Activated T-cell treated with anti-CD3 and anti-CD28 coated beads, Interleukin-2, amount 50 U/mL, for 48 hours (primary cell): ENCODE measurements around the gene SERPINB12.
A peak's percentile ranks its signal among the peaks of the same experiment; 100 is the strongest.

Experiments
- DNase-seq, 2 experiments: peaks; one replicate each; pipeline ENCODE4 v3.0.0-alpha.2; 2020

The SERPINB12 gene, protein sequence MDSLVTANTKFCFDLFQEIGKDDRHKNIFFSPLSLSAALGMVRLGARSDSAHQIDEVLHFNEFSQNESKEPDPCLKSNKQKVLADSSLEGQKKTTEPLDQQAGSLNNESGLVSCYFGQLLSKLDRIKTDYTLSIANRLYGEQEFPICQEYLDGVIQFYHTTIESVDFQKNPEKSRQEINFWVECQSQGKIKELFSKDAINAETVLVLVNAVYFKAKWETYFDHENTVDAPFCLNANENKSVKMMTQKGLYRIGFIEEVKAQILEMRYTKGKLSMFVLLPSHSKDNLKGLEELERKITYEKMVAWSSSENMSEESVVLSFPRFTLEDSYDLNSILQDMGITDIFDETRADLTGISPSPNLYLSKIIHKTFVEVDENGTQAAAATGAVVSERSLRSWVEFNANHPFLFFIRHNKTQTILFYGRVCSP

DNA sequence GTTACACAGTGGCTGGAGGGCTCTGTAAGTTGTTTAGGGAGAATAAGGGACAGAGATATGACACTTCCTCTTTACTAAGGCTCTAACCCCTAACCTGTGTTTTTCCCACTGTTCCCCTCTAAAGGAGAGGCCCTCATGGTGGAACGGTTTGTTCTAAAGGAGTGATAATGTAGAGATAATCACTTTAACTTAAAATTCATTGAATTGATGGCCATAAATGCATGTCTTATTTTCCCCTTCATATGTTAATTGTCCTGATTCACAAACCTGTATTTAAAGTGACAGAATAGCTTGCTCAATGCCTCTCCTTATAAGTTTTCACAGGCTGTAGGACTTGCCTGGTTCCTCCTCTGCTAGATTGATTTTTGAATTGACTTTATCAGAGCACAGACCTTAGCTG lies at the start of gene SERPINB12:
Gene SERPINB12, plus strand, starts transcription at position 301 of the 400 bp plus-strand sequence. CDS start 13,791 bp downstream, outside the sequence.
- DNase-seq = no peak

DNA sequence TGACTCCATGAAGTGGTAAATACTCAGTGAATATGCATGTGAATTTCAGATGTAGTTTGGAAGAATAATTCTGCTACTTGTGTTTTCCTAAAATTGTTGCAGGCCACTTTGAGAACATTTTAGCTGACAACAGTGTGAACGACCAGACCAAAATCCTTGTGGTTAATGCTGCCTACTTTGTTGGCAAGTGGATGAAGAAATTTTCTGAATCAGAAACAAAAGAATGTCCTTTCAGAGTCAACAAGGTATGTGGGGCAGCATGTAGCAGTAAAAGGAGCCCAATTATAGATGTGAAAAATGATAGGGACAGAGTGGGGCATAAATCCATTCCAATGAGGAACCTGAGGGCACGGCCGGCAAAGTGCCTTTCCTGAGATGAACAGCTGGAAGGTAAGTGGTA lies 49.3 kb upstream of the SERPINB12 start:
- DNase-seq = no peak

DNA sequence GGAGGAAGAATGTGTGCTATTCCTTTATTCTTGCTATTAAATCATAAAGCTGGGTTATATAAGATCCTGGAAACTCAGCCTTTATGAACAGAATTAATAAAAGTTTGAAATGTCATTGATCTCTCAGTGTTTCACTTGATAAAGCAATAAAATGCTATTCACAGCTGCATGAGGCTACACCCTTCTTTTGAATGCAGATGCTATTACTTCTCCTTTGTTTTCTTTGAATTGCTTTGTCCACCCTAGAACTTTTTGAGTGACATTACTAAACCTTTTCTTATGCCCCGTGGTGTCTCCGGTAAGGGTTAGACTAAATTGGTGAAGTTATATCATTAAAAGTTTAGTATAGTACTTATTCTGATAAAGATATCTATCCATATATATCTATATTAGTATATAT lies 46.5 kb upstream of the SERPINB12 start:
- no peak for DNase-seq

DNA sequence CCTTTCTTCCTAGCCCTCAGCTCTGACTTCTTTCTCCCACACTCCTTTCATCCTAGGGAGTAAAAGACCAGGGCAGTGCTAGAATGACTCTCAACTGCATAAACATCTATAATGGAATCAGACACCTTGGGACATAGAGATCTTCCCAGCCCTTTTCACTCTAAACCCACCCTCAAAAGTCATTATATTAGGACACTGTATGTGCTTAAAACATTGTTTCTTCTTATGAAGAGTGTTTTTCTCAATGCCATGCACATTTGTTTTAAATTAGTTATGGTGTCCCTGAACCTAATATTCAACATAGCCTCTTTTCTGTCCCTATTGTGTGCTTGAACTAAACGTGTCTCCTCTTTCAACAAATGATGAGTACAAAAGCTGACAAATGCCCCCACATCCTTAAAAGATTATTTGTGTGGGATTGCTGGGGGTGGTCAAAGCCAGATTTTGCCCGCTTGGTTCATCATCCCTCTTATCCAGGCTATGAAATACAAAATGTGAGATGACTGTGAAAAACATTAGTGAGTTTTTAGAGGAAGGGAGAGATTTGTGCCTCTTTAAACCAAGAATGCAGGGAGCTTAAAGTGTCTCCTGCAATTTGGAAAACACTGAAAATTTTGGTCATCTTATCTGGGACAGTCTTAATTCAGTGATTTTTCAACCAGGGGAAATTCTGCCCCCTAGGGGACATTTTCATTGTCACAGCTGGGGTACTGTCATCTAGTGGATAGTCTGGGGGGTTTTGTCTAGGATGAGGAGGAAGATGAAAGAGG lies 36.4 kb upstream of the SERPINB12 start:
- peak; percentile 42 to 44 for DNase-seq

DNA sequence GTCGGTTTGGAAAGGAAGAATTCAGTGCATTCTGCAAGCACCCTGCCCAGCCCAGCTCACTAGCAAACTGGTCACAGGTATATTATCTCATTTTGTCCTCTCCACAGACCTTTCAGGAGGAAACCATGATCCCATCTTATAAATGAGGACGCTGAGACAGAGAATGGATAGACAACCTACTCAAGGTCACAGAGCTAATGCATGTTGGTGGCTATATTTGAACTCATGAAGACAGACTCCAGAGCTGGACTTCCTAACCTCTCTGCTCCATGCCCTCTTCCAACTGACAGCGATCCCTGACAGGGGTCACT lies 35.9 kb upstream of the SERPINB12 start:
- DNase-seq = no peak

DNA sequence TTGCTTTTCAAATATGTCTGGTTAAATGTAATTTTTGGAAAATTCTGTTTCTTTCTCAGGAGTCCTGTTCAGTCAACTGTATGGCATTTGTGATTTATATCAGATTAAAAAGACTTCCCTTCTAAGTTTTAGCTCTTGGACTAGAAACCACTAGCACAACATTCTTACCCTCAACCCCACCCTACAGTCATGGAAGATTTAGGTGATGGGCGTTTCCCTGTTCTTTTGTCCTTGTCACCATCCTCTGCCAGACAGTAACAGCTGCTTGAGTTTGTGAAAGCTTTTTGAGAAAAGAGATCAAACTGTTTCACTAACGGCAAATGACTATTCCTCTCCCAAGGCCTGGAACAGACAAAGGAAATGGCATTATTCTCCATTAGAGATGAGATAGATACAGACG lies 33.6 kb upstream of the SERPINB12 start:
- no peak for DNase-seq

DNA sequence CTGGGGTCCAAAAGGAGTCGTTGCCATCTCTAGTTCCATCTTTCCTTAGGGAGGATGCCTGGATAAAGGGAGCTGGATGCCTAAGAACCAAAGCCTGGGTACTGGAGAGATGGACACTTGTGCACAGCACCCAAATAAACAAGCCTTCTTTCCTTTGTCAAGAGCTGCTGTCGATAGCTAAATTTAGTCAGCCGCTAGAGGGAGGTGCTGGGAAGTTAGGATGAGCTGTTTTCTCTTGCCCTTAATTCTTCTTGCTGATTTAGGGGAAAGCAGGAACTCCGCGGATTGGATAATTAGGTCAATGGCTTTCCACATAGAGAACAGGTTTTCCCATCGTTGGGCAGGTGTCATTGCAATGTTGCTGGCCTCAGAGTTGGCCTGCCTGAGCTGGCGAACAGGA lies 30.9 kb upstream of the SERPINB12 start:
- no peak for DNase-seq

DNA sequence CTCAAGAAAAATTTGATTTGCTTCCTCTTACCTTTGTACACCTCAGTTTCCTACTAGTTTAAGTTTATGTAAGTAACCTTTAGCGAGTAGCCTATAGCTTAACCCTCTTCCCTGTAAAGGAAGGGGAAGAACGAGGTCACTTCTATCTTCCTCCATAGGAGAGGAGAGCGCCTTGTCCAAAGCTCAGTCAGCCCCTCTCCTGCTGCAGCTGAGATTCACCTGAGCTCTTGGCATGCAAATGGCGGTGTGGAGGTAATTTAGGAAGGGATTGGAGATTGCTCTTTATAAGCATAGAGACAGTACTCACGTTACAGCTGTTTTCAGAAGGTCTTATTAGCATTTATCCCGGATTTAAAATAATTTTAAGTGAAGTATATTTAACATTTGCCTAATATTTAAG lies 27.8 kb upstream of the SERPINB12 start:
- DNase-seq = no peak

DNA sequence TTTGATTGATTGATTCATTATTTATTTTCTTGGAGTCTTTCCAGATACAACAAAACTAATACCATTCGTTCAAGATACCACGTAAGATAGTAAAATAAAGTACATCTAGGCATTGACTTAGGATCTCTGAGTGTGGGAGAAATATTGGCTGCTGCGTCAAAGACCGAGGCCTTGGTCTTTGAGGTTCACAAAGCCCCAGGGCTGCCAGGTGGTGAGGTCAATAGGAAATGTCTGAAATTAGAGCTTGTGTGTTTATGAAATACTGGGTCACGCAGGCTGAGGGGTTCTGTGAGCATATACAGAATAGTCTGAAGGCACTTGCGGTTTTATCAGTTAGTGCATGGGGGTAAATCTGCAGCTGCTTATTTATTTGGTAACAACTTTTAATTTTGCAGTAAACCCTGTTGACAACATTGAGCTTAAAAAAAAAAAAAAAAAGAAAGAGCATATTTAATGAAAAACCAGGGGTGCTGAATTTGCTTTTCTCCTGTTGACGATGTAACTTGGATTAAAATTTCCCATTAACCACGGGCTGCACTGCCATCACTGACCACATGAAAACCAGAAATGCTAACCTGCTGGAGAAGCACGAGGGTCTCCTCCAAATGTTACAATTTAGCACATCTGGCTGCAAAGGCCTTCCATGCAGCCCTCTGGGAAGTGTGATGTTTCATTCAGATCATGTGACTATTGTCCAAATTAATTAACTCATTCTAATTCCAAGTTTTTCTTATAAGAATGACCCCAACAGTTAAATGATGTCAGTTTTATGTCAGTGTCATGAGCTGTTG lies 27.1 kb upstream of the SERPINB12 start:
- DNase-seq = no peak

DNA sequence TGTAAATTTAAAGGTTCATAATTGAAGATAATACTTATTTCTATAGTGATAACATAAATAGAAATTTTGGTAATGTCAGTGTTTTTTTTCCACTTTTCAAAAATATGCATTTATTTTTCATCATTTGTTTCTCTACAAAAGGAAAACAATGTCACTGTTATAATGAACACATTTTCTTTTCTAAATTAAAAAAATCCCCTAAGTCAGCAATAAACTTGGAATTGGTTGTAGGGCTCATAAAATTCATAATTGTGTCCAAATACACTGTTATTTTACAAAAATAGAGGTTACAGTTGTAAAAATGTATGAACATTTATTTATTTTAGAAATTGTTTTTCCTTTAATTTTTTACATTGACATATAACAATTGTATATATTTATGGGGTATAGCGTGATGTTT lies 26.4 kb upstream of the SERPINB12 start:
- no peak for DNase-seq

DNA sequence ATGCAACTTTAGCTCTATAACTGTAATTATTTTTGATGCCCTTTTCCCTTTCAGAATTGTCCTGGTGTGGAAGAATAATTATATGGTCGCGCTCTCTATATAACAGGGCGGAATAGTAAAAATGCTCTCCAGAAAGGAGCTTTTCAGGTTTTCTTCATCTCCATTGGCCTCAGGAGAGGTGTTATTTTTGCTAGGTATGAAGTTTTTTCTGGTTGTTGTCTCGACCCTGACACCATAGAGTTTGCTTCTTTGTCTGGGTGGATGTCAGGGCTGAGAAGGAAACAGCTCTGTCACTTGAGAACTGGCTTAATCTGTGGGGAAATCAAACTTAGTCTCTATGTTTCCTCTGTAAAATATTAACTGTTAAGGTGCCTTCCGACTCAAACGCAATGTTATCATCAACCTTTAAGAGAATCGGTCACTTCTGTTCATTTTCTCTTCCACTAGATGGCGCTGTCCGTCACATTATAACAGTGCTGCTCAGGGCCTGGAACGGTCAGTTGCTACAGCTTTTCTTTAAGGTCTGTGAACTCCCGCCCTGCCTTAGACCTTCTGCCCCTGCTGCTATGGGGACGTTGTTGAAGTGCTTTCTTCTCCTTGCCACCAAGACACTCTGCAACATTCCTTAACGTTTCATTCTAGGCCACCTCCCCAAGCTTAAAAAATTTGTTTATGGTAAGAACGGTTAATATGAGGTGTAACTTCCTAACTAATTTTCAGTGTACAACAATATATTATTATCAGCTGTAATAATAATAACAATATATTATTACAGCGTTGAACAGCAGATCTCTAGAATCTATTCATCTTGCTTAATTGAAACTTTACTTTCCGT lies 23.8 kb upstream of the SERPINB12 start:
- DNase-seq = peak; percentile 44 to 55

DNA sequence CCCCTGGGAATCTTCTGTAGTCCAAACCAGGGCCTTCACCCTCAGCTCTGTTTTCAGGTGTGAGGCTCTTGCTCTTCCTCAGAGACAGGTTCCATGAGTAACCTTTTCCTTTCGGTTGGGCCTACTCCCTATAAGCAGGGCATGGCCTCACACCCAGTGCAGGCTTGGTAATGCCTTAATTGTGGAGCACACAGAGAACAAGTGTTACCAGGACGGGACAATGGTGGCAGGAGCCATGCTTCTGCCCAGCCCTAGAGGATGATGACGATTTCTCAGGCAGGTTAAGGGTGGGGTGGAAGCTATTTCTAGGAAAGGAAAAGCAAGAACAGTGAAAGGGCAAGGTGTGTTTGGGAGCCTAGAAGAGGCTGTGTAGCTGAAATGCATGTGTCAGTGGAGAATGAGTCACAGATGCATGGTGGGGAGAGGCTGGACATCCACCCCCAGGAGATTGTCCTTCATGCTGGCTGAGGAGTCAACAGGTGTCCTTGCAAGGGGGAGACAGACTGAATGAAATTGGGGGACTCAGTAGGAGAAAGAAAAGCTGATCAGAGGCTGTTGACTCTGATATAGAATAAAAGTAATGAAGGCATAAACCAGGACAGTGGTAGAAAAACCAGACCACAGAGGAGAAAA lies 22.0 kb upstream of the SERPINB12 start:
- DNase-seq = no peak

DNA sequence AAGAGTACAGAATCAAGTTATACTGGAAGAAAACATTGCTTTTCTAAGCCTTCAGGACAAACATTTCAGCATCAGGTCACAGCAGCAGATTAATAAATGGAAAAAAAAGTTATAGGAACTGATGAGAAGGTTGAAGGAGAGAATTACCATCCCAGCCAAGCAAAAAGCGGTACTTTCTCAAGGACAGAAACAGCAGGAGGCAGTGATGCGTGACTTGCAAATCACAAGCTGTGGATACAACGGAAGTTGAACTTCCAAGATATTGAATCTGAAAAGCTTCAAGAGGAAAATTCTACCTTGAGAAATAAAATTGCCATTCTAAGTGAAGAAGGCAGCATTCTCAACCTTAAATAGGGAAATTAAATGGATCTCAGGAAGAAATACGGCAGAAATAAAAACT lies 18.5 kb upstream of the SERPINB12 start:
- DNase-seq = no peak

DNA sequence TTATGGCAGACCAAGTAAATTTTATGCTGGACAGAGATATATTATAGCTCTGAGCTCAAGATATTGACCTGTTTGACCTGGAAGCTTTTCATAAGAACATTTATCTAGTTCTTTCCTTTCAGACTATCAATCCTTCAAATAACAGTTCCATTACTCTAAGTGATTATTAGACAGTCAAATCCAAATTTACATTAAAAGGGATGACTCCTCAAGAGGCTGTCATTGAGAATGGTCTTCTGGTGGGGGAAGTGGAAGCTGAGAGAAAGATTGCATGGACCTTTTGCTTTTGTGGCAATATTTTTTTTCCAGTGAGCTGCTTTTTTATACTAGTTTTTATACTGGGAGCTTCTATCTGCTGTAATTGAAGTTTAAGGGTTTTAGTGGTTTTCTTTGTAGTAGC lies 14.9 kb upstream of the SERPINB12 start:
- no peak for DNase-seq

DNA sequence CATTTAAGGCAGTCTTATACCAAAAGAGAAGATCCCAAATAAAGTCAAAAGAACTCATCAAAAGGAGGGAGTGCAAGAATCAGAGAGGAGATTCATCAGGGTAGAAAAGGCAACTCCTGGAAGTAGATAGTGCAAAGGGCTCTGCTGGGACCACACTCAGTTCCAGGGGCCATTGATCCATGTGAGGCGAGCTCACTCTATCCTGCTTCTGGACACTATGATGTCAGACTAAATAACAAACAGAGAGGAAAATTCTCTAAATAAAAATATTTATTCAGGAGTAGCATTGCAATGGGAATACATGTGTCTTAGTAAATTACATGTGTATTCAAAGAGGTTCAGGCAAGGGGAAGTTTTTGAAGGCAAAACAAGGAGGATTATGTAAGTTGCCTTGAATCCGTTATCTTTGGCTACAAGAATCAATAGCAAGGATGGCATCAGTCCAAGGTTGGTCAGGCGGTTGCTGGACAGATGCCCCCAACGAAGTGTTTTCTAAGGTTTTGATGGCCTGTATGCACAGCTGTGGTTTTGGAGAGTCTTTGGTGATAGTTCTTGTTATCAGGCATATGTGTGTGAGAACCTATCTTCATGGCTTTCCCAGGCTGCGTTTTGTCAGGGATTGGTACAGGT lies 13.2 kb upstream of the SERPINB12 start:
- no peak for DNase-seq

DNA sequence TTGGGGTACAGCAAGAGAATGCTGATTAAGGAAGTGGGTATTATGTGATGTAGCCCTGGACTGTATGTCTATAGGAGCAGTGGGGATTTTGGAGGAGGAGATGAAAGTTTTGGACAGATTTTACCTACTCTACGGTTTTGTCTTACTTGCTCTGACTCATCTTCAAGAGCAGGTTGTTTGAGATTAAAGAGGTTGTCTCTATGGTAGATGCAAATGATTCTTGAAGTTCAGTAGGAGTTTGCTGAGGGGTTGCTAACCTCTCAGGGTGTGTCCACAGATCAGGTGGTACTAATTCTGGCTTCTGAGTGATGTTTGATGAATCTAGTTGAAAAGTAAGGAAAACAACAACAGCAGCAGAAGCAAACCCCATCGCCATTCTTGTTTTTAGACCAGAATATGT lies 9.7 kb upstream of the SERPINB12 start:
- DNase-seq = no peak

DNA sequence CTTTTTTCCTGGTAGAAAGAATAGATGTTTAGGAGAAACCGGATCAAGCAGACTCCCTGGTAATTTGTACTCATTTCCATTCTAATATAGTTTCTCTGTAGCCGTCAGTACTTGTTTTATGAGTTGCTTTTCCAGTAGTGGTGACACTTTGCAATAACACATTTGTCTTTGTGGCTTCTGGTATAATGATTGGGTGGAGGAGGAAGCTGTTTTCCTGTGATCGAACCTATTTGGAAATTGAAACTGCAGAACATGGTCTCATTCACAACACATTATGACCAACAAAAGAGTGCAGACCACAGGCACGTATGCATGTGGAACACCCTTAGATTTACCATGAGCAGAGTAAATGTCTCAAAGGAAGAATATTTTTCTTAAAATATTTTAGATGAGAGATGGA lies 7.6 kb upstream of the SERPINB12 start:
- DNase-seq = no peak

DNA sequence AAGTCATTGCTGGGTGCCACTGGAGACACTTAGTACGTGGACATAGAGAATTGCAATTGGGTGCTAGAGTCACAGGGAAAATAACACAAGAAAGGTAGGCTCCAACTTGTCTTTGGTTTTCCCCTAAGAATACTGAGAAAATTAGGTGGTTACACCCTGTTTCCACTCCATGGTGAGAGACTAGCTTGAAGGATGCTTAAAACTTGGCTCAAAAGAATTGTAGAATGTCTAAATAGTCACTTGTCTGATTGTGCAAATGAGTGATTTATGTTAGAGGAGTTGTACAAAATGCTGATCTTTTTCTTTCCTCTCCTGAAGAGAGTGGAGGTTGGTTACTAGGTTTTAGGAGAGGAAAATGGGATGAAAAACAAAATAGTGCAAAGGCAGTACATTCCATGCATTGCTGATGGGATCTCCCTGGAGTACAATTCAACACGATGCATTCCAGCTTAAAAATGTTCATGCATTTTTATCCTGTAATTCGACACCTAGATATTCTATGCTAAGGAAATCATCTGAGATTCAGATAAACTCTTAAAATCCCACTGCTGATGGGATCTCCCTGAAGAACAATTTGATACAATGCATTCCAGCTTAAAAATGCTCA lies 2.2 kb upstream of the SERPINB12 start:
- no peak for DNase-seq

DNA sequence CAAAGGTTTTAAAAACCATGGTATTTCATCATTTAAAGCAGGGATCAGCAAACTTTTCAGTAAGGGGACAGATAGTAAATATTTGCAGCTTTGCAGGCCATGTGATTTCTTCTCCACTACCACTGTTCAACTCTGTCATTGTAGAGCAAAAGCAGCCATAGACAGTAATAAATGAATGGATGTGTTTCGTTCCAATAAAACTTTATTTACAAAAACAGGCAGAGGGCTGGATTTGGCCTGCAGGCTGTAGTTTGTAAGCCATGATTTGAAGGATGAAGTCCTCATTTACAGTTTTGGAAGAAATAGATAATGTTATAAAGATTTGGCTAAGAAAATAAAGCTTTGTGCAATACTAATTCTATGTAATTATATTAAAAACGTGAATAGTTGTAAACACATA lies 1.8 kb downstream of the SERPINB12 start:
- DNase-seq = no peak

DNA sequence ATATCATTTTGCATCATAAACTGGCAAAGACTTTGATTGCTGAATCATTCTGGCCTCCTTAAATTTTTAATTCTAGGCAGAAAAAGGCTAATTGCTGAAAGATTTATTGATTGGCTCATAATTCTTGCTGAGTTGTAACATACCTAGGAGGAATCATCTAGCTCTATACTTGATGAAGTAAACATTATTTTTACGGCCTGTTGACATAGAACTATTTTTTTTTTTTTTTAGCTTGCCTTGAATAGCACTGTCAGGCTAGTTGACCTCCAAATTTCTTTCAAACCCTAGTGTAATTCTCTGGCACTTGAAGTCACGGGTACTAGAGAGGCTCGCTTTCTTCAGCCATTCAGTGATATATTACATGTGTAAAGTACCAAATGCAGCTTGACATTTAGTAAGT lies 2.8 kb downstream of the SERPINB12 start:
- no peak for DNase-seq

DNA sequence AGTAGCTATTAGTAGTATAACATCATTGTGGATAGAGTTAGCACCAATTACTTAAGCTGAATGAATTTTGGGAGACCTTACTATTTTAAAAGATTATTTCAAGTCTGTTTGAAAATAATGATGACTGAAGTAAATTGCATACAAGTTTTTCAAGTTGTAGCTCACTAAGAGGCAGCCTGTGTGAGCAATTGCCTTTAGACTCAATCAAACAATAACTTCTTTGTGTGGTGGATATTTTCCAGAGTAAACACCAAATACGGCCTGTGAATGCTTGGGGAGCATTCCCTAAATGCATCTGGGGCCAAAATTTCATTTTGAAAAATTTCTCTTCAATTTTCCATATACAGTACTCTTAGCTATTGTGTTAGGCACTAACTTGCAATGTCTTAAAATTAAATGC lies 7.9 kb downstream of the SERPINB12 start:
- no peak for DNase-seq
